ENCODE data around the gene FPR1. TPM values are rescaled to one million over a fixed set of nuclear protein-coding genes. Genes with fewer than 3 reads are reported as not detected.
"Not testable (repeated sequence)": the region's sequence is repeated elsewhere in the genome, so short reads cannot be mapped to it uniquely, and the experiment has no call there.

Gene FPR1
- total RNA-seq, 4 donors from 2014 or later: 1.5 to 4.4 TPM; not detected in 2

DNA sequence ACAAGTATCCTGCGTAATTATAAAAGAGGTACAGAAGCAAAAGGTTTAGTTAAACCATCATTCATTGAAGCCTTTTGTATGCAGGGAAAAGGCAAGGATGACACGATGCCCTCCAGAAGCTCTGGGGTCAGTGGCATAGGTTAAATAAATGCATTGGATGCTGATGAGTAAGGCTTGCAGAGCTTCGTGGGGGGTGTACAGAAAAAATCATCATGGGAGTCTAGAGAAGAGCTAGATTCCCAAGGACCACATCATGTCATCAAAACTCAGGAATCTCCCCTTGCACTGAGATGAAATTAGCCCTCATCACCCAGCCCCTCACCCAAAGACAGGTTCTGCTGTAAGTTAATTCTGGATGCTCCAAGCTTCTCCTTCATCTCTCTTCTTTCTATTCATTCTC lies 8.3 kb downstream of the FPR1 start:
- 77 to 100% methylated on average over 1 to 3 of the region's 3 CpGs for WGBS, 2 donors (ENCODE audit: low coverage in 1 of 2)
- H3K9me3 ChIP-seq: no peaks in the 10 kb centered on the region

DNA sequence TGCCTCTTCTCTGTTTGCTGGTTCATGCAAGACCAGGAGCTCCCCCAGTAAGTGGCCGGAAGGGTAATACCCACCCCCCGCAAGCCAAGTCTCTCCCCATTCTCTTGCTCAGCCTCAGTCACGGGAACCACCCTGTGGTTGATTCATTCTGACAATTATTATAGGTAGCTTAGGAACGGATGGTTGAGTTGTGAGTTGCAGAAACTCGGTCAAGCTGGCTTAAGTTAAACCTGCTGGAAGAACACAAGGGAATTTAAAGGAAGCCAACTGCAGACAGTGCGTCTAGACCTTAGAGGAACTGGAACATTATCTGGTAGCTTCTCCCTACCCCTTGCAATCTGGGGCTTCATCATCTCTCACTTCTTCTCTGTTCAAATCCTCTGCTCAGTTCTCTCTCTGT lies 8.9 kb downstream of the FPR1 start:
- H3K4me3 ChIP-seq: no peak overlapping the region
- no peaks in the 10 kb centered on the region for H3K36me3 ChIP-seq
- H3K9me3 ChIP-seq: no peaks in the 10 kb centered on the region
- no peaks in the 10 kb centered on the region for H3K4me1 ChIP-seq
- no peaks in the 10 kb centered on the region for H3K27me3 ChIP-seq
- whole genome bisulfite sequencing, 2 donors (ENCODE audit: low coverage in 1 of 2): 57 to 59% methylated on average over 3 to 6 of the region's 6 CpGs
- TF ChIP-seq EP300 (IDR thresholded peaks at IDR 0.05; ENCODE audit: low read depth) (no peak), POLR2AphosphoS5 (IDR thresholded peaks at IDR 0.05) (no peak), POLR2A (IDR thresholded peaks at IDR 0.05) (no peak)
- TF ChIP-seq, protein P1, sequence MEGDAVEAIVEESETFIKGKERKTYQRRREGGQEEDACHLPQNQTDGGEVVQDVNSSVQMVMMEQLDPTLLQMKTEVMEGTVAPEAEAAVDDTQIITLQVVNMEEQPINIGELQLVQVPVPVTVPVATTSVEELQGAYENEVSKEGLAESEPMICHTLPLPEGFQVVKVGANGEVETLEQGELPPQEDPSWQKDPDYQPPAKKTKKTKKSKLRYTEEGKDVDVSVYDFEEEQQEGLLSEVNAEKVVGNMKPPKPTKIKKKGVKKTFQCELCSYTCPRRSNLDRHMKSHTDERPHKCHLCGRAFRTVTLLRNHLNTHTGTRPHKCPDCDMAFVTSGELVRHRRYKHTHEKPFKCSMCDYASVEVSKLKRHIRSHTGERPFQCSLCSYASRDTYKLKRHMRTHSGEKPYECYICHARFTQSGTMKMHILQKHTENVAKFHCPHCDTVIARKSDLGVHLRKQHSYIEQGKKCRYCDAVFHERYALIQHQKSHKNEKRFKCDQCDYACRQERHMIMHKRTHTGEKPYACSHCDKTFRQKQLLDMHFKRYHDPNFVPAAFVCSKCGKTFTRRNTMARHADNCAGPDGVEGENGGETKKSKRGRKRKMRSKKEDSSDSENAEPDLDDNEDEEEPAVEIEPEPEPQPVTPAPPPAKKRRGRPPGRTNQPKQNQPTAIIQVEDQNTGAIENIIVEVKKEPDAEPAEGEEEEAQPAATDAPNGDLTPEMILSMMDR (IDR thresholded peaks at IDR 0.05): no peak
- H3K27ac ChIP-seq: no peak overlapping the region
- in situ Hi-C loops (cut with MboI; ENCODE audit: low pct_ligation_motif_present in 1 of 4, low pct_unique_long_range_greater_than_20kb in 1 of 4, low sequenced_read_pairs in 3 of 4) (no loop called here), intact Hi-C loops (cut with DNase I; ENCODE audit: low total_unique reads) (no loop called here)
- no peak for DNase-seq

More for the DNA sequence above, 8.3 kb downstream of the FPR1 start:
- Histone ChIP-seq H3K4me1 (no peaks in the 10 kb centered on the region), H3K4me3 (no peak overlapping the region), H3K36me3 (no peaks in the 10 kb centered on the region), H3K27ac (no peak overlapping the region), H3K27me3 (no peaks in the 10 kb centered on the region)
- DNase-seq: no peak
- TF ChIP-seq, protein P1 (IDR thresholded peaks at IDR 0.05): no peak
- TF ChIP-seq POLR2AphosphoS5 (IDR thresholded peaks at IDR 0.05) (no peak), EP300 (IDR thresholded peaks at IDR 0.05; ENCODE audit: low read depth) (no peak), POLR2A (IDR thresholded peaks at IDR 0.05) (no peak)
- in situ Hi-C loops (cut with MboI; ENCODE audit: low pct_ligation_motif_present in 1 of 4, low pct_unique_long_range_greater_than_20kb in 1 of 4, low sequenced_read_pairs in 3 of 4) (no loop called here), intact Hi-C loops (cut with DNase I; ENCODE audit: low total_unique reads) (no loop called here)

DNA sequence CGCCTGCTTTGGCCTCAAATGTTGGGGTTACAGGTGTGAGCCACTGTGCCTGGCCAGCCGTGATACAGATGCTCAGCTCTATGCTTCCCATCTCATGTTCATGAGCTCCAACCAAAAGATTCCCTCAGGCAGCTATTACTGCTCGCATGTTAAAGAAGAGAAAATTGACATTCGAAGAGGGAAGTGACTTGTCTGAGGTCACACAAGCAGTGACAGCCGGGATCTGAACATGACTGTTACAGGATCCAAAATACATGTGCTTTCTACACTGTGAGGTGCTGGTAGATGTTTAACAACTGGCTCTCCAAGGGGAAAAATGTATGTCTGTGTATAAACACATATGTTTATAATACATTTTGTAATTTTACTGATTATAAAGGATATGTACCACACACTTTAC lies 11.3 kb downstream of the FPR1 start:
- no peak for DNase-seq
- Histone ChIP-seq H3K36me3 (no peaks in the 10 kb centered on the region), H3K4me3 (no peak overlapping the region), H3K9me3 (no peaks in the 10 kb centered on the region), H3K4me1 (no peaks in the 10 kb centered on the region), H3K27me3 (no peaks in the 10 kb centered on the region), H3K27ac (no peak overlapping the region)
- in situ Hi-C loops (cut with MboI; ENCODE audit: low pct_ligation_motif_present in 1 of 4, low pct_unique_long_range_greater_than_20kb in 1 of 4, low sequenced_read_pairs in 3 of 4): no loop called here
- 65 to 76% methylated on average over 2 to 5 of the region's 5 CpGs for WGBS, 2 donors (ENCODE audit: low coverage in 1 of 2)
- intact Hi-C loops (cut with DNase I; ENCODE audit: low total_unique reads): no loop called here
- TF ChIP-seq EP300 (IDR thresholded peaks at IDR 0.05; ENCODE audit: low read depth) (no peak), POLR2AphosphoS5 (IDR thresholded peaks at IDR 0.05) (no peak), POLR2A (IDR thresholded peaks at IDR 0.05) (no peak)
- TF ChIP-seq, protein P1 (IDR thresholded peaks at IDR 0.05): no peak

DNA sequence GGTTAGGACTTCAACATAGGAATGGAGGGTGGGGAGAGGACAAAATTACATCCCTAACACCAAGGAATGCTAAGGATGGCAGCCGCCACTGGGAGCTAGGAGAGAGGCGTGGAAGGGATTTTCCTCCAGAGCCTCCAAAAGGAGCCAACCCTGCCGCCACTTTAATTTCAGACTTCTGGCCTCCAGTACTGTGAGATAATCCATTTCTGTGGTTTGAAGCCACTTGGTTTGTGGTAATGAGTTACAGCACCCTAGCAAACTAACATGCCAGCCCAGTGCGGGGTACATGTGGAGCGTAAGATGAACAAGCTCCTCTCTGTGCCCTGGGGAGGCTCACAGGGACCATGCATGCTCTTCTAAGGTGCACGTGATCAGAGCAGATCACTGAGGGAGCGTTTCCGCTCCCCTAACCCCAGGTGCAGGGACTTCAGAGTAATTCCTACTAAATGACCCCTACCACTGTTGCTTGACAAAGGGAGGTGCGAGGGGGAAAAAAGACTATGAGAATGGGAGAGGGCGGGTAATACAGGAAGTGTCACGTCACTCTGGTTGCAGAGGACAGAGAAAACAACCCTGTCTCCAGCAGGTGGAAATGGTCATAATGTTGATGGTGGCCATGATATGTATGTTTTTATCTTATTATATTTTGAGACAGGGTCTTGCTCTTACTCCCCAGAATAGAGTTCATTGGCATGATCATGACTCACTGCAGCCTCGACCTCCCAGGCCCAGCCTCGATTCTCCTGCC lies 12.0 kb downstream of the FPR1 start:
- Histone ChIP-seq H3K4me3 (no peak overlapping the region), H3K9me3 (no peaks in the 10 kb centered on the region), H3K27ac (no peak overlapping the region), H3K36me3 (no peaks in the 10 kb centered on the region), H3K4me1 (no peaks in the 10 kb centered on the region), H3K27me3 (peaks cover 5% of the 10 kb centered on the region)
- no peak for TF ChIP-seq POLR2A (IDR thresholded peaks at IDR 0.05)
- TF ChIP-seq, protein P1 (IDR thresholded peaks at IDR 0.05): no peak
- TF ChIP-seq POLR2AphosphoS5 (IDR thresholded peaks at IDR 0.05): no peak
- no peak for TF ChIP-seq EP300 (IDR thresholded peaks at IDR 0.05; ENCODE audit: low read depth)
- intact Hi-C loops (cut with DNase I; ENCODE audit: low total_unique reads): no loop called here
- in situ Hi-C loops (cut with MboI; ENCODE audit: low pct_ligation_motif_present in 1 of 4, low pct_unique_long_range_greater_than_20kb in 1 of 4, low sequenced_read_pairs in 3 of 4): no loop called here
- 67 to 72% methylated on average over 9 to 13 of the region's 13 CpGs for WGBS, 2 donors (ENCODE audit: low coverage in 1 of 2)
- no peak for DNase-seq

DNA sequence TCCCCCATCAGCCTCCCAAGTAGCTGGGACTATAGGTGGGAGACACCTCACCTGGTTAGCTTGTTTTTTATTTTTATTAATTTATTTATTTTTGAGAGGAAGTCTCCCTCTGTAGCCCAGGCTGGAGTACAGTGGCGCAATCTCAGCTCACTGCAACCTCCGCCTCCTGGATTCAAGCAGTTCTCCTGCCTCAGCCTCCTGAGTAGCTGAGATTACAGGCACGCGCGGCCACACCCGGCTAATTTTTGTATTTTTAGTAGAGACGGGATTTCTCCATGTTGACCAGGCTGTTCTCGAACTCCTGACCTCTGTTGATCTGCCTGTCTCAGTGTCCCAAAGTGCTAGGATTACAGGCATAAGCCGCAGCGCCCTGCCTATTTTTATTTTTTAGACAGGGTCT lies 13.2 kb downstream of the FPR1 start:
- H3K36me3 ChIP-seq; H3K4me1 ChIP-seq; DNase-seq; H3K4me3 ChIP-seq; H3K27me3 ChIP-seq; in situ Hi-C loops (cut with MboI; ENCODE audit: low pct_ligation_motif_present in 1 of 4, low pct_unique_long_range_greater_than_20kb in 1 of 4, low sequenced_read_pairs in 3 of 4); H3K9me3 ChIP-seq; intact Hi-C loops (cut with DNase I; ENCODE audit: low total_unique reads); H3K27ac ChIP-seq: not testable (repeated sequence)
- WGBS, 2 donors (ENCODE audit: low coverage in 1 of 2): 66 to 87% methylated on average over 10 of the region's 10 CpGs

Data from transverse colon (tissue), 4 donors.